Measurements from ENCODE around the gene NR1I3. TPM values are rescaled to one million over a fixed set of nuclear protein-coding genes. Genes with fewer than 3 reads are reported as not detected.

NR1I3 gene
- total RNA-seq, 1 experiment from 2014 or later: not detected

DNA sequence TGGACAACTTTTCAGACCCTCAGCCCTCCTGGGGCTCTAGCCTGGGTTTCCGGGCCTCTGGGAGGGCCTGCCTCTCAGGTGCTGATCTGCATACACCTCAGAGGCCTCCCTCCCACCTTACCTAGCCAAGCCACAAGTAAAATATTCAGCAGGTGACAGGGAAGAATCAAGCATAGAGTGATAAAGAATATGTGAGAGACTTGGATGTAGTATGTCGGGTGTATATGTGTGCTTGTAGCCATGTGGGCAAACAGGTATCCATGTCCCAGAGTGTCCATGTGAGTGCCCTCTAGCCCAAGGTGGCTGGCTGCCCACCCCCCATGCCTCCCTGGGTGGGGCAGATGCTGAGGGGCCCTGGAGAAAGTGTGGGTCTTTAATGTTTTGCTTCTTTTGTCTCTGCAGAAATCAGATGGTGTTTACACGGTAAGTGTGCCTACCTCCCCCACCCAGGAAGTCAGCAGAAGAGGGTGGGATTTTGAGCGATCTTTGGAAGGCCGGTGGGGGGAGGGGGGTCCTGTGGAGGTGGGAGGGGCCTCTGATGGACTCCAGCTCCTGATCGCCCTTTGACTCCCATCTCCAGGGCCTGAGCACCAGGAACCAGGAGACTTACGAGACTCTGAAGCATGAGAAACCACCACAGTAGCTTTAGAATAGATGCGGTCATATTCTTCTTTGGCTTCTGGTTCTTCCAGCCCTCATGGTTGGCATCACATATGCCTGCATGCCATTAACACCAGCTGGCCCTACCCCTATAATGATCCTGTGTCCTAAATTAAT lies 19.5 kb downstream of the NR1I3 start:
- no peak for DNase-seq (ENCODE audit: low read depth)

DNA sequence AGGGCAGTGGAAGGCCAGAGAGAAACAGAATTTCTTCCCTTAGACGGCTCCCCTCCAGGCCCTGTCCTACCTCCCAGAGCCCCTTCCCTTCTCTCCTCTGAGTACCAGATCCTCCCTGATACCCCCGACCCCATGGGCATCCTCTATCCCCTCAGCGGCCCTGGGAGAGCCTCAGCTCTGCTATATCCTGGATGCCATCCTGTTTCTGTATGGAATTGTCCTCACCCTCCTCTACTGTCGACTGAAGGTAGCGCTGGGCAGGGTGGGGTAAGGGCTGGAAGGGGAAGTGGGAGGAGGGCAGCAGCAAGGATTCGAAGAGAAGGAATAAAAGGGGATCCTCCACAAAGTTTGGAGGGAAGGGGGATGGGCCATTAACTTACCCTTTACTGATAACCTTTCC lies 20.2 kb downstream of the NR1I3 start:
- DNase-seq (ENCODE audit: low read depth): no peak

DNA sequence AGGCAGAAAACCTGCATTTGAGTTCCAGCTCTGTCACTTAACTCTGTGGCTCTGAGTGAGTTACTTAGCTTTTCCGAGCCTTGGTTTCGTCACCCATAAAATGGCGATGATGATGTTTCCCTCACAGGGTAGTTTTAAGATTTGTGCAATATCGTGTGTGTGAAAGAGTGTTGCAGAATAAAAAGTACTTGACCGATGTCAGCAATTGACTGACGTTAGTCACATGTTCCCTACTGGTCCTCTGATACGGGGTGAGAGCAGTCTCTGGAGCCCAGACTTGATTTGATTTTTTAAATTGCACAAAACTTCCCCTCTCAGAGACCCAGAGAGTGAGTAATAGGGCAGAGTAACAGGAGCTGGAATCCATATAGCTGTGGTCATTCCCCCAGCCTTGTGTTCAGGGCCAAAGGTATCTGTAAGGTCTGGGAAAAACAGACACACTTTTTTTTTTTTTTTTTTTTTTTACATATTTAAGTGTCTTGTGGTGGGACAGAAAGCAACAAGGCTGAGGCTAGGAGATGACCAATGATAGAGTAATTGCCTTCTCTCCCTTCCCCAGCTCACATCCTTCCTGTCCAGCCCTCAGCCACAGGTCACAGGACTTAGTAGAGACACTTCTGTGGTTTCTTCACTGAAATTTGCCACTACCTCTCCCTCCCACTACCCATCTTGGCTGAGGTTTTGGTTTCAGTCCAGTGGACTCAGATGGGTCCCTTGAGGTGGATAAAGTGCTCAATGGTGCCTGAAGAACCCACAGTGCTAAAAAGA lies 20.9 kb downstream of the NR1I3 start:
- peak; percentile 50 for DNase-seq (ENCODE audit: low read depth)

DNA sequence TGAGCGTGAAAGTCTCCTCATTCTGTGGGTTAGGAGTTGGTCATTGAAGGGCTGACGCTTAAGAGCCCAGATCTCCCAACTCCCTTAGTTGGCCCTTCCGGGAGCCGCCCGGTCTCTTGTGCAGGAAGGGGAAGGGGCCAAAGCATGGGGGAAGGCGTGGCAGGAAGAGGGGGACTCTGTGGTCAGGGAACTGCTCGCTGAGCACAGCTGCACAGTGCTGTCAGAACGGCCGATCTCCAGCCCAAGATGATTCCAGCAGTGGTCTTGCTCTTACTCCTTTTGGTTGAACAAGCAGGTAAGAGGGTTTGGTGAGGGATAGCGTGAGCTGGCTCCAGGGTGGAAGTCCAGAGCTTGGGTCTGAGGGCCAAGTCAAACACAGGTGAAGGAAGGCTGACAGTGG lies 22.9 kb downstream of the NR1I3 start, which contains the start of gene FCER1G:
FCER1G (plus strand) TSS at position 220 of the 400 bp plus-strand sequence; CDS start at position 247, 27 bp downstream.
- no peak for DNase-seq (ENCODE audit: low read depth)

DNA sequence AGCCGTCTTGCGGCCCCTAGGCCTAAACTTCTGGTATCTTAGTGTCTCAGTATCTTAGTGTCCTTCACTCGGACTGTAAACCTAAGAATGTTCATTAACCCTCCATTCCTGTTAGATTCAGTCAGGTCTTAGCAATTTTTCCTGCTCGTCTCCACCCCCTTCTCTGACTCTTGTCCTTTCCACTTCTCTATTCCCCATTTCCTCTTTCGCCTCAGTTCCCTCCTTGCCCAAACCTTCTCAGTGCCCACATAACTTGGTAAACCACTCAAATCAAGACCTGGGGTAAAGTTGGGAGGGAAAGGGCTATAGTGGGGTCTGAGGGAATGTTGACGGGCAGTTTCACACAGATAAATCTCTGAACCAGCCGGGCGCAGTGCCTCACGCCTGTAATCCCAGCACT lies 23.6 kb downstream of the NR1I3 start:
- no peak for DNase-seq (ENCODE audit: low read depth)

DNA sequence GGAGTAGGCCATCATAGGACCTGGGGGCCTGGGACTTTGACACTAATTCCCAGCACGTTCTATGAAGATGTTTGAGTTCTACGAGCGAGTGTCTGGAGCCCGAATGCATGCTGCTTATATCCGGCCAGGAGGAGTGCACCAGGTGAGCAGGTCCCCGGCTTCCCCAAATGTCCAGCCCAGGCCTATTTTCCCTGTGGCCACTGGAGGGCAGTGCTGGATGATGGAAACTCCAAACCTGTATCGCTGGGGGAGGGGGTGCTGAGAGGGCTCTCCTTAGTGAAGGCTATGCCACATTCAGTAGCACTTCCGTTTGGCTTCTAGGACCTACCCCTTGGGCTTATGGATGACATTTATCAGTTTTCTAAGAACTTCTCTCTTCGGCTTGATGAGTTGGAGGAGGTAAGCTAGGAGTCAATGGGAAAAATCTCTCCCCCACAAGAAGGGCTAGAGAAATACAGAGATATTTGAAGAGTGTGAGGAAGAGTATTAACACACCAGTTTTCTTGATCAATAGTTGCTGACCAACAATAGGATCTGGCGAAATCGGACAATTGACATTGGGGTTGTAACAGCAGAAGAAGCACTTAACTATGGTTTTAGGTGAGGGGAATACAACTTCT lies 28.1 kb downstream of the NR1I3 start:
- DNase-seq (ENCODE audit: low read depth): peak; percentile 67

DNA sequence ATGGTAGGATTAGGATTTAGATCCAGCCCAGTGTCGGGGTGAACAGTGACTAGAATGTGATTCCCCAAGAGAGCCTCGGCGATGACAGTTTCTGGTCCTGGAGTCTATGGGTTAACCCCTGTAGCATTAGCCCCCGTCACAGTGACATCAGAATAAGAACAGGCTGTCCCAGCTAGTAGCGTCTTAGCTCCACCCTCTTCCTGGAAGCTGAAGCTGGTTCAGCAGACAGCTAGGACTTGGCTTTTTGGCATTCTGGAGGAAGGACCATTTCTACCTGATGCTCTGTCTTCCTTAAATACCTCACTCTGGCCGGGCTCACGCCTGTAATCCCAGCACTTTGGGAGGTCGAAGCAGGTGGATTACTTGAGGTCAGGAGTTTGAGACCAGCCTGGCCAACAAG lies 30.8 kb downstream of the NR1I3 start:
- no peak for DNase-seq (ENCODE audit: low read depth)

DNA sequence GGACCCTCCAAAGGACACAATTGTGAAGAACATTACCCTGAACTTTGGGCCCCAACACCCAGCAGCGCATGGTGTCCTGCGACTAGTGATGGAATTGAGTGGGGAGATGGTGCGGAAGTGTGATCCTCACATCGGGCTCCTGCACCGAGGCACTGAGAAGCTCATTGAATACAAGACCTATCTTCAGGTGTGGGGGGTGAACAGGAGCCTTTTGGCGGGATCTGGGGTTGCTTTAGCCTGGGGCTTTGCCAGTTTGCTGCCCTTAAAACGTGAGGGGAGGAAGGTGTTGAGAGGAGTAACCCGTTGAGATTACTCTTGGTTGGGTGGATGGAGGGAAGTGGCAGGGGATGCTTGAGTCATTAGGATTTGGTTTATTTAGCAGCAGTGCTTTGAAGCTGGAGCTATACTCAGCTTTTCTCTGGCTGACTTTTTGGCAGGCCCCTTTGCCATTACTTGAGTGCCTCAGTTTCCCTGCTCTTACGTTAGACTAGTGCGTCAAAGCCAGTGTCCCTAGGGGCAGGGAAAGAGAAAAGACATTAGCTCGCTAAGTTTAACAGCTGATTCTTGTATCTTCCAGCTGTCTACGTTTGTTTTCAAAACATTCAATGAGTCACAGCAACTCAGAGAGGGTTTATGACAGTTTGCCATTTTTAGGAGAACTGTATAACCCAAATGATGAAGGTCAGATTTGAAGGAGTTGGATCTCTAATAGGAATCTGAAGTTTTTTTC lies 31.4 kb downstream of the NR1I3 start:
- no peak for DNase-seq (ENCODE audit: low read depth)

DNA sequence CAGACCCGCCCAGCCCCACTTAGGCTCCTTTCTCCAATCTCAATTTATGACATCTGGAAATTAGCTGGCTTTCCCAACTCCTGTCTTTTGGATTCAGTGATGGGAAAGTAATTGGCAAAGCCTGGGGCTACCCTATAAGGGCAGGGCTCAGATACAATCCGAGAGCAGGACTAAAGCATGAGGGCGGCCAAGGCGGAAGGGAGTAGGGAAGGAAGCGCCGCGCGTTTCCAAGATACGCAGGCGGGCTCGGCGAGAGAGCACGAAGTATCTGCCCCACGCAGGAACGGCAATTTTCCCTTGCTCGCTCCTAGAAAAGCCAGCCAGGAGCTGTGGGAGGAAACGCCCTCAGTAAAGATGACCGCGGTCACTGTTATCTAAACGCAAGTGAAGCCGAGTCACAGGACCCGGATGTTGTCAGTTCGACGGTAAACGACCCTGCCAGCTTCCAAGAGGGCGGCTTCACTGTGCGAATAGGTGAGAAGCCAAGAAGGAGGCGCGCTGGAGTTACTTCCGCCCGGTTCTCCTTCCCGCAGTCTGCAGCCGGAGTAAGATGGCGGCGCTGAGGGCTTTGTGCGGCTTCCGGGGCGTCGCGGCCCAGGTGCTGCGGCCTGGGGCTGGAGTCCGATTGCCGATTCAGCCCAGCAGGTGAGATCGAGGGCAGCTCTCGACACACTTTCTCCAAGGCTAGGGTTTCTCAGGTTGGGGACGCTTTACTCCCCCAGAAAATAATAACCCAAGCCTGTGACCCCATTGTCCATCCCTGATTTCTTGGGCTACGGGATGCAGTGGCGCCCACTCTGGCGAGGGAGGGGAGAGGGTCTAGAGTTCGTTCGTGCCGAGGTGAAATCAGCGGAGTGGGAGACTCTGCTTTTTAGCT lies 35.9 kb downstream of the NR1I3 start, which contains the start of gene NDUFS2:
NDUFS2 (plus strand) TSS at position 532 of the 877 bp plus-strand sequence; CDS start at position 551, 19 bp downstream.
- DNase-seq (ENCODE audit: low read depth): peak; percentile 99

DNA sequence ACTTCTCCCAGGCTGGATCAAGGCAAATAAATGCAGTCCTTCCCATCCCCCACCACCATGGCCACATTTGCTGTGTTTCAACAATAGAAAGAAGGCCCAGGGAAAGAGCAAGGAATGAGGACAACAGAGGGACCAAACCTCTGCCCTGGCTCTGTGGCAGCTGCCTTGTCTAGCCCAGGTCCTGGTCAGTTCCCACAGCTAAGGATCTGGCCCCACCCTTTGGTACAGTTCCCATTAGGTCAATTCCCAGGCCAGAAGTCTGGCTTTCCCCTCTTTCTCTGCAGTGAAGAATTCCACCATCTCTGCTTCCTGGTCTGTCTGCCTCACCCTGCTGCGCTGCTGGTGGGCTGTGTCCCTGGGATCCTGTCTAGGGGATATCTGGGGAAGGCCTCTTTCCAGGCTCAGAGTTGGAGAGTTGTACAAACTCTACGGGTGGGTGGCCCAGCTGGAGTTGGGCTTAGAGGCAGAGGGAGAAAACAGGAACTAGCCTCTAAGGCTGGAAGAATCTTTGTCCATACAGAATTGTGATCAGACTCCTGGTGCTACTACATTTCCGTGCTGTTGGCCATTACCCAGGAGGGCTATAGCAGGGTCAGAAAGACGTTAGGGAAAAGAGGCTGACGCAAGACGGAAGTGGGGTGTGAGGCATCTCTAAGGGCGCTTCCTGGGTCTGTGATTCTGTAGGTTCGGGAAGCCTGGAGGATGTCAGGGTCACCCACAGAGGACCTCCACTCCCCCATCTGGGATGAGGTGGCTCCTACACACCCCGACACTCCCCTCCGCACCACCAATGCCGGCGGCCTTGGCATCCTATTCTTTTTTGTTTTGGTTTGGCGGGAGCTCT lies 36.8 kb downstream of the NR1I3 start:
- DNase-seq (ENCODE audit: low read depth): peak; percentile 81

DNA sequence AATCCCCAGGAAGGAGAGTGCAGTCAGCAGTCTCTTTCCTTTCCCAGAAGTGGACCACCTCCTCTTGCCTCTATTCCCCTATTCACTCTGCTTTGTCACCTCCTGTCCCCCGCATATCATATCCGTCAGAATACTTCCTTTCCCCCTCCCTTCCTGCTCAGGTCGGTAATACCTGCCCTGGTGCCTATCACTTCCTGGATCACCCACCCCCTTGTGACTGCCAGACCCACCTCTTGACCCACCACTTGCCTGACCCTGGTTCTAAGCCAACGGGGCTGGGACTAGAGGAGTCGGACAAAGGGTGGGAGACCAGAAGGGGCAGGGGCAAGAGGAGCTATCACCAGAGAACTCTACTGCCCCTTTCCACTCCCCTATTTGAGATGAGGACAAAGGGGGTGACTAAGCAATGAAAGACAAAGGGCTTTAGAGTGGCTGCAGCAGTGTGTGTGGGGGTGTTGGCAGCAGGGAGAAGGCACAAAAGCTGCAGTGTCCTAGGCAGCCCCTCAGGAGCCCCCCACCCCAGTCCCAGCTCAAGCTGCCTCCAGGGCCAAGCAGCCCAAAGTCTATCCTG lies 37.5 kb downstream of the NR1I3 start:
- DNase-seq (ENCODE audit: low read depth): no peak

DNA sequence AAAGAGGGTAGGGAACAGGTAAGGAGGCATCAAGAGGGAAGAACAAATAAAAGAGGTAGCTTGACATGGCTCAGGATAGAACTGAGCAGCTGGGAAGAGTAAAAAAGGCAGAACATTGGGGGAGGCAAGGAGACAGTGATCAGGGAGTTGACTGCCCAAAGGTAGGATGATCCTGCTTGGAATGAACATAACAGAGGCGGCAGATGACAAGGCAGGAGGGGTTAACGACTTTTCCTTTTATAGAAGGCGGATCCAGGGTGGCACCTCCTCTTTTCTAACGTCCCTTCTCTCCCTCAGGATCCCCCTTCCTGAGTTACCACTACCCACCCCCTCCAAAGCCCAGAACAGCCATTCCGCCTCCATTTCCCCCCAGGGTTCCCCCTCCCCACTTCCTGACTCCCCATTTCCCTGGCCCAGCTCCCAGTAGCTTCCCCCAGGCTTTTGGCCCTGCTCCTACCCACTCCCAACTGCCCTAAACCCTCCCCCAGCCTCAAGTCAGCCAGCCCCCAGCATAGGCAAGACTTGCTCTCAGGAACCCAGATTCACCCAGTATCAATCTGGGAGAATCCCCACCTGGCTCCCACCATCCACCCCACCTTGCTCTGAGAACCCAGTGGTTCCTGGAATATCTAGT lies 38.4 kb downstream of the NR1I3 start:
- no peak for DNase-seq (ENCODE audit: low read depth)

DNA sequence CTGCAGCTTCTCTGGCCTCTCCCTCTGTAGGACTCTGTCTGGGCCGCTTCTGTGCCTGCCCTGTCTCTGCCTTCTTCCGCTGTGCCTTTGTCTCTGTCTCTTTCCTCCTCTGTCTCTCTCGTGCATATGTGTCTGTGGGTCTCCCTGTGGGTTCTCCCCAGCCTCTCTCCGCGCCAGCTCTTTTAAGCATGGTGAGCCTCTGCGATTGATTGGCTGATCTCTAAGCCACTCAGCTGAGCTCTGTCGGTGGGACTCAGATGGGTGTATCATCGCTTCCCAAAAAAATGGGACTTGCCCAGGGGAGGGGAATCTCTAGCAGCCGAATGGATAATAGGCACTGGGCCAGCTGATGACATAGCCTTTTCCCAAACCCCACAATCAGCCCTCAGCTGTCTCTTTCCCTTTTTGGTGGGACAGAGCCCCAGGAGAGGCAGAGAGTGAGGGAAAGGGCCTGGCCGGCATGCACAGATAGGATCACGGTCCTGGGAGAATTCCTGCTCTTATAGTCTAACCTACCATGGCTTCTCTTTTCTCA lies 39.0 kb downstream of the NR1I3 start, which contains the start of gene ADAMTS4:
ADAMTS4 (minus strand) TSS at position 158 of the 535 bp plus-strand sequence. CDS start 427 bp downstream, outside the sequence.
- peak; percentile 74 for DNase-seq (ENCODE audit: low read depth)

DNA sequence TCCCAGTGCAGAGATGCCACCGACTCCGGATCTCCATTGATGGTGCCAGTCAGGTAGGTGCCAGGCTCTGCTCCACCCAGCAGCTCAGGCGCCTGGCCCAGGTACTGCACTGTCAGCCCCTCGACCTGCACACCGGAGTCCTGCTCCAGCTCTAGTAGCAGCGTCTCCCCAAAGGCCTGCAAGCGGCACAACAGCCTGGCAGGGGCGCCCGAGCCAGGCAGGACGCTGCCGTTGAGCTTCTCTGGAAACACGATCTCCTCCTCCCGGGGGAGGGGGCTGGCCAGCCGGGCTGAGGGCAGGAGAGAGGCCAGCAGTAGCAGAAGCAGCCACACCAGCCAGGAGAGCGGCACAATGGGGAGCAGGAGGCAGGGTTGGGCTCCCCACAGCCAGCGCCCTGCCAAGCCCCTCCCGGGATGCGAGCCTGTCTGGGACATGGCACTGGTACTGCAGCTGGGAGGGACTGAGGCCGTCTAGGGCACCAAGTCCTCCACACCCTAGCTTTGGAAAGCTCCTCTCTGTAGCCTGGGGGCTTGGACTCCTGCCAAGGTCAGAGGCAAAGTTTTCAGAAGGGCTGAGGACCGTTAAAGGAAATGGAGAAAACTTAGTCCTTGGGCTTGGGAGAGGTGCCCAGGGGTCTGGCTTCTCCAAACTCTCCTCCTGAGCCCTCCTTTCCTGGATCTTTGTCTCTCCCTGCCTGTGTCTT lies 39.7 kb downstream of the NR1I3 start:
- peak; percentile 51 for DNase-seq (ENCODE audit: low read depth)

DNA sequence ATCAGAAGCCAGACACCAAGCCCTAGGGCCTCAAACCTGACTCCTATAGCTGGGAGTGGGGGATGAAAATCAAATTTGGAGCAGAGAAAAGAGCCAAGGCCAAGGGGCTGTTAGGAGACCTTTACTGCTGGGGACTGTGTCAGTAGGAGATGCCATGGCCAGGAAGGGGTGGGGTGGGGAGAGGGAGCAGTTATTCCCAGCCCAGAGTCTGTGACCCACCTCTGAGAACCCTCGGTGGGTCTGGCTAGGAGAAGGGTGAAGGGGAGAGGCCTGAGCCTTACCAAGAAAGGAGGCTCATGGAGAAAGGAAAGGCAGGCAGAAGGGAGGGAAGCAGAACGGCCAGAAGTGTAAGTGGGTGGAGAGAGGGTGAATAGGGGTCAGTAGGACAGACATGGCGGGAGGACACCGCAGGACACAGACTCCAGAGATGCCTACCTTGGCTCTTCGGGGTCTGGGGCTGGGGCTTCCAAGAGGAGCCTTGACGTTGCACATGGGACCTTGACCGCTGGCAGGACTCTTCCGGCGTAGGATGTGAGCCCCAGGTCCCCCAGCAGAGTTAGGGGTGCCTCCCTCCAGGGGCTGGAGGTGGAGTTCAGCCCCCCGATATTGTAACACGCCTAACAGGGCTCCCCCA lies 40.3 kb downstream of the NR1I3 start:
- DNase-seq (ENCODE audit: low read depth): no peak

DNA sequence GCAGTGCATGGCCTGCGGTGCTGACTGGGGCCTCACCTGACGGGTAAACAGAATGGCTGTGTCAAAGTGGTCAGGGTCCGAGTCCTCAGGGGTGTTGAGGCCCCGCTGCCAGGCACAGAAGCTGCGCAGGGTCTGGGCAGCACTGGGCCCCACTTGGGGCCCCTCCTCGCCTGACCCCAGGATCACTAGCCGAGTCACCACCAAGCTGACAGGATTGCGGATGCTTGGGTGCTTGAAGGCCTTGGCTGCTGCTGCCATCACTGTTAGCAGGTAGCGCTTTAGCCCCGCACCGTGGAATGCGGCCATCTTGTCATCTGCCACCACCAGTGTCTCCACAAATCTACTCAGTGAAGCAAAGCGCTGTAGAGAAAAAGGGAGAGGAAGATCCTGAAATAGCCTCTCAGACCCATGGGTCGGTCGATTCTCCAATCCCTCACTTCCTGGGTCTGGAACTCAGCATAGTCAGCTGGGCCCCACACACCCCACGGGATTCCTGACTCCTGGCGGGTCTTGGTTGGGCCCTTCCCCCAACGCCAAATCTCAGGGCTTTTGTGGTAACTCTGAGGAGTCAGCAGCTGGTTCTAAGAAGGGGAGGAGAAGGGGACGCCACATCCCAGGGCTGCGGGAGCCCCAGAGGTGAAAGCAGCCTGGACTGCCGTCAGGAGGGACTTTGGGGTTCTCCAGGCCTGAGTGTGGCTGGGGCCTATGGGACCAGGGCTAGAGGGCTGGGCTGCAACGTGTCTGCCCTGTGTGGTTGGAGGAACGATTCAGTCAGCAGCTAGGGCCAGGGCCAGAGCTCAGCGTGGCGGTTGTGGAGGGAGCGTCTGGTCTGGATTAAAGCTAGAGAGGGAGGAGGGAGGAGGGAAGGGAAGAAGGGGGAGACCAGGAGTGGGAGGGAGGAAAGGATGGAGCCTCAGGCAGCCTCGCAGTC lies 41.2 kb downstream of the NR1I3 start:
- DNase-seq (ENCODE audit: low read depth): no peak
